Kasumi-1 (cell line): ENCODE data around the gene DOCK6.
"Not testable (repeated sequence)": the region's sequence is repeated elsewhere in the genome, so short reads cannot be mapped to it uniquely, and the experiment has no call there.

Experiments used
- DNase-seq, 2 experiments: peaks; one replicate each; lab custom pipeline; 2025; lab: John Stamatoyannopoulos, UW

Gene DOCK6

DNA sequence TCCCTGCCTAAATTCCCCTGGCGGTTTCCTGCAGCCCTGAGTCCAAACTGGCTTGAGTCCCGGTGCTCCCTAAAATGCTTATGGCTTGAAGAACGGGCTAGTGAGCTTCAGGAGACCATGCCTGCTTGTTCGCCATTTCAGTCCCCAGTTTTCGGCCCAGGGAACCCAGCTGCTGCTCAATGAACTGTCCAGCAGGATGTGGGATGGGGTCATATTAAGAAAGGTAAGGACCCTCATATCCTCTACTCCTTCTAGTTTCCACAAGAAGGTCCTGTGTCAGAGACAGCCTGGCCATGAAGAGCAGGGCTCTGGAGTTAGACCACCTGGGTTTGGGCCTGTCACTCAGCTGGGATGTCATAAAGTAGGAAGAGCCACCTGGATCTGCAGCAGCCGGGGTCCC lies 89.7 kb downstream of the DOCK6 start:
- DNase-seq: no peak

DNA sequence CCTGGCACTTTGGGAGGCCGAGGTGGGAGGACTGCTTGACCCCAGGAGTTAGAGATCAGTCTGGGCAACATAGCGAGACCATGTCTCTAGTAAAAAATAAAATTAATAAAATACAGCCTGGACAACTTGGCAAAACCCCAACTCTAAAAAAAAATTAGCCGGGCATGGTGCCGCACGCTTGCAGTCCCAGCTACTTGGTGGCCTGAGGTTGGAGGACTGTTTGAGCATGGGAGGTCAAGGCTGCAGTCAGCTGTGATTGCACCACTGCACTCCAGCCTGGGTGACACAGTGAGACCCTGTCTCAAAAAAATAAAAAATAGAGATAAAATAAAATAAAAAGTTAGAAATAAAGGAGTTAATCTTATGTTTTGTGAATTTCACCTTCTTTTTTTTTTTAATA lies 91.2 kb downstream of the DOCK6 start:
- no peak for DNase-seq

DNA sequence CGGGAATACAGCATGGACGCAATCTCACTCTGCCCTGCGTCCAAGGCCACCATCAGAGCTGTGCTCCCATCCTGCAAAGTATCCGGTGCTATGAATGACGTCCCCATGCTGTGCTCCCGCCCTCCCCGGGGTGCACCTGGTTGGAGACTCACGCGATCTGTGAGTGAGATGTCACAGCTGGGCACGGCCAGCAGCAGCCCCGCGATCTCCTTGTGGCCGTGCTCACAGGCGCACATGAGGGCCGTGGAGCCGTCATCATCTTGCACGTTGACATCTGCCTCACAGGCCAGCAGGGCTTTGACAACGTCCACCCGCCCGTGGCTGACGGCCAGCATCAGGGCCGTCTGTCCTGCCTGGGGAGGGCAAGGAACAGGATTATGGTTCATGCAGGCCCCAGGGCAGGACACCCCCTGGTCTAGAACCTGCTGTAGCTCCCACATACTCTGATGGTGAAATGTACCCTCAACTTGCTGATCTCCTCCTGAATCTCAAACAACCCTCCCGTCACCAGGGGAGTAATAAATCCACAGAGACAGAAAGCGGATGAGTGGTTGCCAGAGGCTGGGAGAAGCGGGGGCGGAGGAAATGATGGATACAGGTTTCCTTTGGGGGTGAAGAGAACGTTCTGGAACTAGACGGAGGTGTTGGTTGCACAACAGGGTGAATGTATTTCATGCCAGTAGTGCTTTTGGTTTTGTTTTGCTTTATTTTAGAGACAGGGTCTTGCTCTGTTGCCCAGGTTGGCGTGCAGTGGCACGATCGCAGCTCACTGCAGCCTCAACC lies 92.2 kb downstream of the DOCK6 start:
- no peak for DNase-seq

DNA sequence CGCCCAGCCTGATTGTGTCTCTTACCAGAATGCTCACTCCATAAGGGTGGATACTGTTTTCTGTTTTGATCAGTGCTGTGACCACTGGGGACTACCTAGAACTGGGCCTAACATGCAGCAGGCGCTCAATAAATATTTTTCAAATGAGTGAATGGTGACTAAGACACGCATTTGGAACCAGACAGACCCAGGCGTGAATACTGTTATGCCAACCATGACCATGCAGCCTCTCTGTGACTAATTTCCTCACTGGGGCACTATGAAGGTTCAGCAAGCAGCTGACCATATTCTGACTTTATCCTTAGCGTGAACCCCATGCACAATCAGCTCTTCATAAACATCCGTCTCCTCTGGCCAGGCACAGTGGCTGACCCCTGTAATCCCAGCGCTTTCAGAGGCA lies 93.8 kb downstream of the DOCK6 start:
- no peak for DNase-seq

DNA sequence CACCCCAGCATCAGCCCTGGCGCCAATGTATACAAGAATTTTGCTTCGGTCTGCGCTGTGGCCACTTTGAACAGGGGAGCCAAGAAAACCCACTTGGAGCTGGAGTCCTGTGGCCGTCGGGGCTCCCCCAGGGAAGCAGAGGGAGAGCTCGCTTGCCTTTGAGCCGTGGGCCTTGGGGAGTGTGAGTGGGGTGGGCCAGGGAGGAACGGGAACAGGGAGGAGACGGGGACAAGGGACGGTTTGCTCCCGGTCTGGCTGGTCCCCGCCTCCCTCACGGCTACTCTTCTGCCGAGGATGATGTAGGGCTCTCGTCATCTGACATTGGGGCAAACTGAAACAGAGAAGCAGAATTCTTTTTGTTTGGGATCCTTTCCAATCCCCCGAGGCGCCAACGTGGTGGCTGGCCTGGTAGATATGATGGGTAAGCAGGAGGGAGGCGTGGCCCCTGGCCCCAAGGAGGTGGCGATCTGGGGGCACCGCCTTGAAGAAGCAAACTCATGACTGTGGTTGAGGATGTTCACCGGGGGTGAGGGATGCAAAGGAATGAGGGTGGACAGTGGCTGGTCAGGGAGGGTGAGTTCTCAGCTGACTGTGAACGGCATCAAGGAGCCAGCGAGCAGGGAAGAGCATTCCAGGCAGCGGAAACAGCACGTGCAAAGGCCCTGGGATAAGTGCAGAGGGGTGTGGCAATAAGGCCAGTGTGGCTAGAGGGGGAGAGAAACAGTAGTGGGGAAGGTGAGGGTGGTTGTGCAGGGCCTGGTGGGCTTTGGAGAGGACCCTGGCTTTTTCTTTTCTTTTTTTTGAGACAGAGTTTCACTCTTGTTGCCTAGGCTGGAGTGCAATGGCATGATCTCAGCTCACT lies 95.8 kb downstream of the DOCK6 start:
- DNase-seq: no peak

DNA sequence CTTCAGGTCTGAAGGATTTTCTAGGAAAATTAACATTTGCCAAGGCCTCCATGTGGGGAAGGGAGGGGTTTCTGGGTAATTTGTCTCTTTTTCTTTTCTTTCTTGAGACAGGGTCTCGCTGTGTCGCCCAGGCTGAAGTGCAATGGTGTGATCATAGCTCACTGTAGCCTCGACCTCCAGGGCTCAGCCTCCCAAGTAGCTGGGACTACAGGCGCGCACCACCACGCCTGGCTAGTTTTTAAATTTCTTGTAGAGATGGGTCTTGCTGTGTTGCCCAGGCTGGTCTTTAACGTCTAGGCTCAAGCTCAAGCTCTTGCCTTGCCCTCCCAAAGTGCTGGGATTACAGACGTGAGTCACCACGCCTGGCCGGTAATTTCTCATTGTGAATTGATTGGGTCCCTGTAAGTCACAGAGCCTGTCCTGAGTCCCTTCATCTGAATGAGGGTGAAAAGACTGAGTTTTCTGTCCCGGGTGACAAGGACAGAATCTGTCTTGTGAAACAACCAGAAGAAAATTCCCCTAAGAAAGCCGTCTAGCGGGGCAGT lies 96.8 kb downstream of the DOCK6 start:
- no peak for DNase-seq

DNA sequence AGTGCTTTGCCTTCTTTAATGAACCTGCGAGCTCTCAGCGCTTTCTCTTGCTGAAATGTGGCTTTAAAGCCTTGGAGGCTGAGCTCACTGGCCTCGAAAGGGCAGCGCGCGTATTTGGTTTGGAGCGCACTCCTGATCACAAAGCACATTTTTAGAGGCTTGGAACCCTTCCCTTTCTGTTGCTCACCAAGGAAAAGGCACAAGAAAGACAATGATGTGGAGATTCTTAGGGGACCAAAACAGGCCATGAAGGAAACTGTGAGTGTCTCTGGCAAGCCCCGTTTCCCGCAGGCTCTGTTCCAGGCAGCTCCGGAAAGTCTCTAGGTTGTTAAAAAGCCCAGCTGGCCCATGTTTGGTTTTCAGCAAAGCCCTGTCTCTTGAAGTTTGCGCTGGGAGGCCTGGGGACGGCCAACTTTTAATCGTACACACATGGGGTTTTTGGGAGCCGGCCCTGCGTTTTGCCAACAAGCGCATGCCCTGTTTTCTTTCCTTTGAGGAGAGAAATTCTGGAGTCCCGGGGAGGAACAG lies 97.4 kb downstream of the DOCK6 start:
- DNase-seq: no peak

DNA sequence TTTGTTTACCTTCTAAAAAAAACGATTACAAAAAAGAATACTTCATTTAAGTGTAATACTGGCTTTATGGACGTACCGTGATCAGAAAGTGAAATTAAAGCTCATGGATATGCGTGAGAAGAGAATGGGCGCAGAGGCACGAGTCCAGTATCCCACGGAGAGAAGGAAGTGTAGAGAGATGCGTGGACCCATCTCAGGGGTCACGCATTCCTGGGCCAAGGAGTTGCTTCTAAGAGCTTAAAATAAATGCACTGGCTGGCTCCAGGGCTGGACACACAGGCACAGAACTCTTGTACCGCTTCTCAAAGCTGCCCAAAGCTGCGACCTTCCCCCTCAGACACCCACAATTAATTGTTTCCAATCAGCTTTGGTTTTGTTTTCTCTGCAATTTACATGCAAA lies 98.0 kb downstream of the DOCK6 start:
- no peak for DNase-seq

DNA sequence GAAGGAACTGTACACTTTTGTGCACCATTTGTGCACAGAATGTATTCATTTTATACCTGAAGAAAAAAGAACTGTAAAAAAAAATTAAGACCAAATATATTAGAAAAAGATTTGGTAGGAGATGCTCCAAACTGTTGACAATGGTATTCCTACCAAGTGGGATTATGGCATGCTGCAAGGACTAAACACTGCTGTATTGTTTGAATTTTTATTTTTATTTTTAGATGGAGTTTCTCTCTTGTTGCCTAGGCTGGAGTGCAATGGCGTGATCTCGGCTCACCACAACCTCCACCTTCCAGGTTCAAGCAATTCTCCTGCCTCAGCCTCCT lies 101.9 kb downstream of the DOCK6 start:
- not testable (repeated sequence) for DNase-seq

DNA sequence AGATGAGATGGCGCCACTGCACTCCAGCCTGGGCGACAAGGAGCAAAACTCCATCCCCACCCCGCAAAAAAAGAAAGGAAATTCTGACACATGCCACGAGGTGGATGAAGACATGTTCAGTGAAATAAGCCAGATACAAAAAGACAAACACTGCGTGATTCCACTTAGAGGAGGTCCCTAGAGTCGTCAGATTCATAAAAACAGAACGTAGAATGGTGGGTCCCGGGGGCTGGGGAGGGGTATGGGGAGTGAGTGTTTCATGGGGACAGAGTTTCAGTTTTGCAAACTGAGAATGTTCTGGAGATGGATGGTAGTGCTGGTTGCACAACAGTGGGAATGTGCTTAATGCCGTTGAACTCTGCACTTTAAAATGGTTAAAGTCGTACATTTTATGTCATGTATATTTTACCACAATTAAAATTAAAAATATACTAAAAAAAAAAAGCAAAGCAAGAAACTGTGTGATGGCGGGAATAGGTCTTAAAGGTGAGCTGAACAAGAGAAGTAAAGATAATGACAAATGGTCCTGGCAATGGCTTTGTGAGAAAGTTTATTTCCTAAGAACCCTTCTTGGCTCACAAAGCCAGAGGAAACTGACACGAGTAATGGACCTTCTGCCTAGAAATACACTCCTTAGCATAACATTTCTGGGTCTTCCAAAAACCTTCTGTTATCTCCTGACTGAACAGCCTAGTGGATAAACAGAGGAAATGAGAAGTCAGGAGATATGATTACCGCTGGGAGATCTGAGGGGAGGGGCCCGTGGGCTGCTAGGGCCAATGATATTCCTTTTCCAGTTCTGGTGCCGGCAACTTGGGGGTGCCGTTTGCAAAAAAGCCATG lies 102.5 kb downstream of the DOCK6 start:
- DNase-seq: peak in 1 of 2 experiments; percentile 60

DNA sequence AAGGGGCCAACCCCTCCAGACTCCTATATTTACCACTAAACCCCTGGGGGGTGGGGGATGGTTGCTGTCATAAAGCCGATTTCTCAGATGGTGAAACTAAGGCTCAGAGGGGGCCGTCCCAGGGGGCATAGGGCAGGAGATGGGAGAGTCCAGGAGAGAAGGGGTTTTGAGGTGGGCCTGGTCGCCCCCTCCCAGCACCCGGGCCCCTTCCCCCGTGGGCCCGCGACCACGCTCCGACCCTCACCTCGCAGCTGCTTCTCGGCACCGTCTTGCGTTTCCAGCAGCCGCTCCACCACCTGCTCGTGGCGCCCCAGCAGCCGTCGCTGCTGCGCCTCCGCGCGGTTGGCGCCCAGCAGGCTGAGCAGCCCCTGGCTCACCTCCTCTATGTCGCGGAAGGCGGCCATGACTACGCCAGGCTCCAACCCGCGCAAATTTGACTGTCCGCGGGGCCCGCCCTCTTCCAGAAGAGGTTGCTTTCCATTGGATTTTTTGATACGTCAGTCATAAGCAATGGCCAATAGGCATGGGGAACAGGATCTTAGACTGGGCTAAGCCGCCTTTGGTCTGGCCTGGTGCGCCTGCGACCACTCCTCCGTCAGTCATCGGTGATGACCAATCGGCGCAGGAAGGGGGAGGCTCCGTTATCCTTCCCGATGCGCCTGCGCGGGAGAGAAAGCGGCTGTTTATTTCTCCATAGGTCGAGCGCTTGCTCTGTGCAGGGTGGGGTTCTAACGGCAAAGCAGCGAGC lies 106.8 kb downstream of the DOCK6 start, which contains the start of gene SPC24:
SPC24 (minus strand) TSS at position 410 of the 748 bp plus-strand sequence; CDS start at position 404, 6 bp downstream.
- peak; percentile 98 for DNase-seq

DNA sequence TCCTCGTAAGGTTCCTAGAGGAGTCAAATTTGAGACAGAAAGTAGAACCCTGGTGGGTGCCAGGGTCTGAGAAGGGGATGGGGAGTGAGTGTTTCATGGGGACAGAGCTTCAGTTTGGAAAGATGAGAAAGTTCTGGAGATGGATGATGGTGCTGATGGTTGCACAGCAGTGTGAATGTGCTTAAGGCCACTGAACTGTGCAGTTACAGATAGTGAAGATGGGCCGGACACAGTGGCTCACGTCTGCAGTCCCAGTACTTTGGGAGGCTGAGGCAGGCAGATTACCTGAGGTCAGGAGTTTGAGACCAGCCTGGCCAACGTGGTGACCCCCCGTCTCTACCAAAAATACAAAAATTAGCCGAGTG lies 107.7 kb downstream of the DOCK6 start:
- no peak for DNase-seq

DNA sequence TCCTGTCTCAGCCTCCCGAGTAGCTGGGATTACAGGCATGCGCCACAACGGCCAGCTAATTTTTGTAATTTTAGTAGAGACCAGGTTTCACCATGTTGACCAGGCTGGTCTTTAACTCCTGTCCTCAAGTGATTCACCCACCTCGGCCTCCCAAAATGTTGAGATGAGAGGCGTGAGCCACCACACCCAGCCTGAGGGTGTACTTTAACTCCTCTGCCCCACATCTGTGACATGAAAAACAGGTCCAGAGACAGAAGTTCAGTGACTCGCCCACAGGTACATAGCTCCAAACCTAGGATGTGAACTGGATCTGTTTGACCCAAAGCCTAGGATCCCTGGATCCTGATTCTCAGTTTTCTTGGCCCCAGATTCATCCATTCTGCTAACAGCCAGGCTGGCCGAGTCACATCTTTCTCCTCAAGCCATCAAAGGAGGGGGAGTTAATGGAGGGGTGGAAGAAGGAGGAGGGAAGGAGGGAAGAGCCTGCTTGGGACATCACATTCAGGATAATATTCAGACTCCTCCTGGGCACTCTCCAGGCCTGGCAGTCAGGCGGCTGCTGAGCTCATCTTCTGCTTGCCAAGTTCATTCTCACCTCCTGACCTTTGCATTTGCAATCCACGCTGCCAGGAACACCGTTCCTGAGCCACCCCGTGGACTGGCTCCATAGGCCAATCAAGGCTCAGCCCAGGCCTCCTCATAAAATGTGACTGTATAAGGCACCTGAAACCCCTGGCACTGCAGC lies 109.8 kb downstream of the DOCK6 start:
- no peak for DNase-seq

DNA sequence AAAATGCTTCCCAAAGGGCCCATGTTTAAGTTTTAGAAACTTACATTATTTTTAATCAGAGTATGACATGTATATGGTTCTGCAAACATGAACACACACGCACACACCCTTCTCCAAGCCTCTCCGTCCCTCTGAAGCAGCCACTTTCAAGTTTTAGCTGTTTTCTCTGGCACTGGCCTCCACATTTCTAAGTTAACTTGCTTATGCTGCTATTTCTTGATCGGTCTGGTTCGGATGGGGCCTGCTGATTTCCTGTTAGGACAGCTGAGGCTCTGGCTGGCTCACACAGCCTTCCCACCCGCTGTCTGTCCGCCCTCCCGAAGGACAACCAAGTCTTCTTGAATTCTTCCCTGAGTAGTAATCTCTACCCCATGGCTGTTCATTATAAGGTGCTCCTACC lies 111.1 kb downstream of the DOCK6 start:
- no peak for DNase-seq
